GM12865 (cell line): Measurements from ENCODE around the gene ALOXE3.

Source experiments
- DNase-seq: peaks from one replicate; pipeline ENCODE4 v3.0.0; 2010; ENCODE audit warnings: low read depth
- H3K4me3 ChIP-seq: 2 replicates; pipeline ENCODE4 v1.5.1; 2011; ENCODE audit warnings: mild to moderate bottlenecking, low read depth, low read length, control low read depth
- TF ChIP-seq, protein P1 (sequence below): IDR thresholded peaks from 2 replicates; pipeline ENCODE4 v1.5.1; 2011; ENCODE audit warnings: low read length, control low read depth, low read depth, inconsistent platforms; ENCODE audit not compliant: insufficient read depth; ENCODE audit errors: missing control alignments

The ALOXE3 gene

DNA sequence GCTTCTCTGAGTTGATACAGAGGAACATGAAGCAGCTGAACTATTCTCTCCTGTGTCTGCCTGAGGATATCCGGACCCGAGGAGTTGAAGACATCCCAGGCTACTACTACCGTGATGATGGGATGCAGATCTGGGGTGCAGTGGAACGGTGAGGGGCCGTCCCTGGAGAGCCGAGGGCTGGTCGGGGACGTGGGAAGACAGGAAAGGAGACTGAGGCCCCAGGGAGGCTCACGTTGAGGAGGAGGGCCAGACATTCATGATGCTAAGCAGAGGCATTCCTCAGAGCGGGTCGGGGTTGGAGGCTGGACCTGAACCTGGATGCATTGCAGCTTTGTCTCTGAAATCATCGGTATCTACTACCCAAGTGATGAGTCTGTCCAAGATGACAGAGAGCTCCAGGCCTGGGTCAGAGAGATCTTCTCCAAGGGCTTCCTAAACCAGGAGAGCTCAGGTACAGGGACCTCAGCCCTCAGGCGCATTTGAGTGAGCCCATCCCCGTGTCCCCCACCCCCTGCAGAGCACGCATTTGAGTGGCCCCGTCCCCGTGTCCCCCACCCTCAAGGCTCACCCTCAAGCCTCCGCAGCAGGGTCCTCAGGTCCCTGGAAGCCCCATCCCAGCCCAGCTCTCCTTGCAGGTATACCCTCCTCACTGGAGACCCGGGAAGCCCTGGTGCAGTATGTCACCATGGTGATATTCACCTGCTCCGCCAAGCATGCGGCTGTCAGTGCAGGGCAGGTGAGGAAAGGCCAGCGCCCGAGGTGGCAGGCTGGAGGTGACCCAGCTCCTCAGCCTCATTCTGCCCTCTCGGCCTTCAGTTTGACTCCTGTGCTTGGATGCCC is 71.2 kb downstream of the ALOXE3 start:
- H3K4me3 ChIP-seq = no peak overlapping the region
- no peak for DNase-seq
- TF ChIP-seq, protein P1, sequence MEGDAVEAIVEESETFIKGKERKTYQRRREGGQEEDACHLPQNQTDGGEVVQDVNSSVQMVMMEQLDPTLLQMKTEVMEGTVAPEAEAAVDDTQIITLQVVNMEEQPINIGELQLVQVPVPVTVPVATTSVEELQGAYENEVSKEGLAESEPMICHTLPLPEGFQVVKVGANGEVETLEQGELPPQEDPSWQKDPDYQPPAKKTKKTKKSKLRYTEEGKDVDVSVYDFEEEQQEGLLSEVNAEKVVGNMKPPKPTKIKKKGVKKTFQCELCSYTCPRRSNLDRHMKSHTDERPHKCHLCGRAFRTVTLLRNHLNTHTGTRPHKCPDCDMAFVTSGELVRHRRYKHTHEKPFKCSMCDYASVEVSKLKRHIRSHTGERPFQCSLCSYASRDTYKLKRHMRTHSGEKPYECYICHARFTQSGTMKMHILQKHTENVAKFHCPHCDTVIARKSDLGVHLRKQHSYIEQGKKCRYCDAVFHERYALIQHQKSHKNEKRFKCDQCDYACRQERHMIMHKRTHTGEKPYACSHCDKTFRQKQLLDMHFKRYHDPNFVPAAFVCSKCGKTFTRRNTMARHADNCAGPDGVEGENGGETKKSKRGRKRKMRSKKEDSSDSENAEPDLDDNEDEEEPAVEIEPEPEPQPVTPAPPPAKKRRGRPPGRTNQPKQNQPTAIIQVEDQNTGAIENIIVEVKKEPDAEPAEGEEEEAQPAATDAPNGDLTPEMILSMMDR = no peak

DNA sequence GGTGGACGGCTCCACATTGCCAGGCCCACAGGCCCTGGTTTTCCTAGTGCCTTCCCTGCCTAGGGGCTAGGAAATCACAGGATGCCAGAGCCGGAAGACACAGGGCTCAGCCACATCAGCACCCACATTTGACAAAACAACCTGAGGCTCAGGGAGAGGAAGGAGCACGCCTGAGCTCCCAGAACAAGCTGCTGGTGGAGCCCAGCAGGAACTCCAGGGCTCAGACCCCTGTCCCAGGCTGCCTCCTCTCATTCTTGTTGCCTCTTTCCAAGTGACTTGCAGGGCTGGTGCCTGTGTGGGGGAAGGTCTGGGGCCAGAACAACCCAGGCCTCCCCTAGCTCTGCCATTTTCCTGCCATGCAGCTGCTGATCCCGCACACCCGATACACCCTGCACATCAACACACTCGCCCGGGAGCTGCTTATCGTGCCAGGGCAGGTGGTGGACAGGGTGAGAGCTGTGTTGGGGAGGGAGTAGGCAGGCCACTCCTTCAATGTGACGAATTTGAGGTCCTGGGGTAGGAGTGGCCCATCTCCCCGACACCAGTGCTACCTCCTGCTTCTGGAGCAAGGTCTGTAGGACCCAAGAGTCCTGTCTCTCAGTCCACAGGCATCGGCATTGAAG is 71.9 kb downstream of the ALOXE3 start:
- DNase-seq = no peak
- H3K4me3 ChIP-seq = no peak overlapping the region
- TF ChIP-seq, protein P1 = no peak
